ENCODE measurements around the gene FAM219A.
"Not testable (repeated sequence)": the region's sequence is repeated elsewhere in the genome, so short reads cannot be mapped to it uniquely, and the experiment has no call there.

The FAM219A gene

DNA sequence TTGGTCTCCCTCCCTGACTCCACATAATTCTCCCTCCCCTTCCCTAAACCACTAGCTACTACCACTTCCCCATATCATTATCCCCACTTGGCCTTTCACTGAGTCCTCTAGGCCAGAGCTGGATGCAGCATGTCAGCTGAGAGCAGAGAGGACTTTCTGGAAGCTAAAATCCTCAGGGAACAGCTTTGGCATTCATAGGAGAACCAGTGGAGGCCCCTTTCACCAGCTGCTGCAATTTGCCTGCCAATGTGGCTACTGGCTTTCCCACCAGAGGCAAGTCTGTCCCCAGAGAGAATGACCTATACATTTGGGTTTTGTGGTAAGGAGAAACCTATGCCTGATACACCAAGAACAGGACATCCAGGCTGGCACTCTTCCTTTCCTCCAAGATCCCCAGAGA, 14.4 kb downstream of the FAM219A start:
- DNase-seq (ENCODE audit: low read depth, low spot score), result no peak

DNA sequence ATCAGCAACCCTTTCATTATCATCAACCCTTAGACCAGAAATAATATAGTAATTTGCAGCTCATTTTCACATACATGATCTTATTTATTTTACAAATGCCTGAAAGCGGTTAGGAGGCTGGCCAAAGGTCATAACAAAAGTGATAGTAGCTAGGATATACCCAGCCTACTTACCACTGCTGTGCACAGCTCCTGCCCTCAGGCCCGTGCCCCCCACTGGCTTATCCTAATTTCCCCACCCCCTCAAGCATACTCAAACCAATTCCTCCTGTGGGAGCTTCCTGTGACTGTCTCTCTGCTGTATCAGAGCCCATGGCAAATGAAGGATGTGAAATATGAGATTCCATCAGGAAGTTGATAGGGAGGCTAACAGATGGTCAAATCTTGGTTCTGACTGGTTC, 14.8 kb downstream of the FAM219A start:
- DNase-seq (ENCODE audit: low read depth, low spot score), result no peak

DNA sequence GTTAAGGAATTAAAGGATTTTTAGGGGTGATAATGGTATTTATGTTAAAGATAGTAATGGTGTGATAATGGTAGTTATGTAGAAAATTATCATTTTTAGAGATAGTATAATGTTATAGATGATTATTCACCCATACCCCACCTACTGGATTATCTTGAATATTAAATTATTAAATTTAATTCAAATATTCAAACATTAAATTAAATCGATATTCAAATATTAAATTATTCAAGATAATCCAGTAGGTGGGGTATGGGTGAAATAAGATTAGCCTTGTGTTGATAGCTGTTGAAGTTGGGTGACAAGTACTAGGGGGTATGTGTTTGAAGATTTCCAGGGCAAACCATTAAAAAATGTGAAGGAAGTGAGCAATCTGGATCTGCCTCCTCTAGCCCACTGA, 15.6 kb downstream of the FAM219A start:
- no peak for DNase-seq (ENCODE audit: low read depth, low spot score)

DNA sequence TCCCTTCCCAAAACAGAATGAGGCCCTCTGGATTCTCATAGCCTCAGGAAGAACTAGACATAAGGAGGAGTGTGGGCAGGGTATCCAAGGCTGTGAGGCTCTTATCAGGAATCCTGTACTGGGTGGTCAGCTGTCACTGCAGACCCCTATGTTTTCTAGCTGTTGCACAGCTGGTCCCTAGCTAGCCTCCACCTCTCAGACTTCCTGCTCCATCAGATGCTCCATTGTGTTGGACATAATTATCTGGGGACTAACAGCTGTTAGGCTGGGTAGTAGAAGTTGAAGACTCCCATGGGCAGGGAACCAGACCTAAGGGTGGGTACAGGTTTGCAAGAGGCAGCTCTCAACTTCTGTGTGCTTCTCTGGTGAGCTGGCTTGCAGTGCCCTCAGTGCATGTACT, 18.4 kb downstream of the FAM219A start:
- no peak for DNase-seq (ENCODE audit: low read depth, low spot score)

DNA sequence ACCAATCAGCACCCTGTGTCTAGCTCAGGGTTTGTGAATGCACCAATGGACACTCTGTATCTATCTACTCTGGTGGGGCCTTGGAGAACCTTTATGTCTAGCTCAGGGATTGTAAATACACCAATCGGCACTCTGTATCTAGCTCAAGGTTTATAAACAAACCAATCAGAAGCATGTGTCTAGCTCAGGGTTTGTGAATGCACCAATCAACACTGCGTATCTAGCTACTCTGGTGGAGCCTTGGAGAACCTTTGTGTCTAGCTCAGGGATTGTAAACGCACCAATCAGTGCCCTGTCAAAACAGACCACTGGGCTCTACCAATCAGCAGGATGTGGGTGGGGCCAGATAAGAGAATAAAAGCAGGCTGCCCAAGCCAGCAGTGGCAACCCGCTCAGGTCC, 19.9 kb downstream of the FAM219A start:
- DNase-seq (ENCODE audit: low read depth, low spot score), result not testable (repeated sequence)

DNA sequence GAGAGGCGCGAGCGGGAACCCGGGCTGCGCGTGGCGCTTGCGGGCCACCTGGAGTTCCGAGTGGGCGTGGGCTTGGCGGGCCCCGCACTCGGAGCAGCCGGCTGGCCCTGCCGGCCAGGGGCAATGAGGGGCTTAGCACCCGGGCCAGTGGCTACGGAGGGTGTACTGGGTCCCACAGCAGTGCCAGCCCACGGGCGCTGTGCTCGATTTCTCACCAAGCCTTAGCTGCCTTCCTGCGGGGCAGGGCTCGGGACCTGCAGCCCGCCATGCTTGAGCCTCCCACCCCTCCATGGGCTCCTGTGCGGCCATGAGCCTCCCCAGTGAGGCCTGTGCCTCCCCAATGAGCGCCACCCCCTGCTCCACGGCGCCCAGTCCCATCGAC, 20.5 kb downstream of the FAM219A start:
- not testable (repeated sequence) for DNase-seq (ENCODE audit: low read depth, low spot score)

DNA sequence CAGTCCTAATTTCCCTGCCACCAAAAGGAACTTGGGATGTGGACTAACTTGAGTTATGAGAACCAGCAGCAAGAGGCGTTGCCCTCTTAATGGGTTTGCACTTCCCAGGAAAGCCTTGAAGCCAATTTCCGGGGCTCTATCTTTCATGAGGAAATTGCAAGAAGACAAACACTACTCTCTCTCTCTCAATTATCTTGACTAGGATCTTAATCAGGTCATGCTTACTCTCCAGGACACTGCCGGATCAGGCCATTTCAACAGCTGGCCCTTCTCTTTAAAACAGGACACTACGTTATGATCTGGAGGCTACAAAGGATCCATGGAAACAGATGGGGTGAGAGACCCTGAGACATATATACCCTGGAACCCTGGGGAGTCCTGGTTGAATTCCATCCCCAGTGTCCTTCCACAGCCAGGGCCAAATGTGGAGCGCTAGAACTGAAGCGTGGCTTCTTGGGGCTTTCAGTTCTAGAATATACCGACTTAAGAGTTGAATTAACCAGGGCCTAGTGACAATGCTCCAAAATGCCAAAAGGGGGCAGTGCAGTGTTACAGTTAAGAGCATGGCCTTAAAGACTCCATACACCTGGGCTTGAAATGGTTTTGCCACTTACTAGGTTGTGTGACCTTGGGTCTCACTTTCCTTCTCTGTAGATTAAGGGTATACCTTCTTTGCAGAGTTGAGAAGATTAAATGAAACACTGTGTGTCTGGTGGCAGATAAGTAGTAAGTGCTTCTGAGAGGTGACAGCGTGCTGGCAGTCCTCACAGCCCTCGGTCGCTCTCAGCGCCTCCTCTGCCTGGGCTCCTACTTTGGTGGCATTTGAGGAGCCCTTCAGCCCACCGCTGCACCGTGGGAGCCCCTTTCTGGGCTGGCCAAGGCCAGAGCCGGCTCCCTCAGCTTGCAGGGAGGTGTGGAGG, 21.1 kb downstream of the FAM219A start:
- no peak for DNase-seq (ENCODE audit: low read depth, low spot score)

DNA sequence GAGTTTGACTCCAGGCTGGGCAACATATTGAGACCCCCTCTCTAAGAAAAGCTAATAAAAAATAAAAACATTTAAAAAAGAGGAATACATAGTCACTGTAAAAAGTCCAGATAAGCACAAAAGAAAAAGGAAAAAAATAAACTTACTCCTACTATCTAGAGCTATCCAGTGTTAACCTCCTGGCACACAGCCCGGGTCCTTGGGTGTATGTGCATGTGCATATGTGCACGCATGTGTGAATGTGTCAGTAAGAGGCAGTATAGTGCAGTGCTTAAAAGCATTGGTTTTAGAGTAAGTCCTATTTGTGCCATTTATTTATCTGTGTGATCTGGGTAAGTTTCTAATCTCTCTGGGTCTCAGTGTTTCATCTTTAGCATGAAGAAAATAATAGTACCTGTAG, 26.7 kb downstream of the FAM219A start:
- no peak for DNase-seq (ENCODE audit: low read depth, low spot score)

DNA sequence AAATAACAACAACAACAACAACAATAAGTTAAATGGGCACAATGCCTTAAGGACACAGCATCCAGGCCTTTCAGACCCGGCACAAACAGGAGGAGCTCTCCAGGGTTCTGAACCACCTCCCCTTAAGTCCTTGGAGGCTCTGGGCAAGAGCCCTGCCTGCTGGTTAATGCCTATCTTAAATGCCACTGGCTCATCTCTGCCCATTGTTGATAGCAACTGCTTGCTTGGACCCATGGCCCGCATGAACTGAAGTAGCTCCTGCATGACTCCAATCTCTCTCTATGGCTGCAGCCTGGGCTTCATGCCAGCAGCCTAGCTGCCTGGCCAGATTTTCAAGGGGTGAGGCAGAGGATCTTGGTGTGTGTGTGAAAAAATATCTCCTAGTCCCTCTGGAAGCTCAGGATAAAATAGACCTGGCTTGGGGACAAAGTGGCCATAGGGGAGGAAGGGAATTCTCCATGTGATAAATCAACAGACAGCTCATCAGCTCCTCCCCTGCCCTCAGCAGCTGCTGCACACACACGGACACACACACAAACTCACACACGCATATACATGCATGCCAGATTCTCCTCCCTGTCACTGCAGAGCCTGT, 27.4 kb downstream of the FAM219A start:
- no peak for DNase-seq (ENCODE audit: low read depth, low spot score)

DNA sequence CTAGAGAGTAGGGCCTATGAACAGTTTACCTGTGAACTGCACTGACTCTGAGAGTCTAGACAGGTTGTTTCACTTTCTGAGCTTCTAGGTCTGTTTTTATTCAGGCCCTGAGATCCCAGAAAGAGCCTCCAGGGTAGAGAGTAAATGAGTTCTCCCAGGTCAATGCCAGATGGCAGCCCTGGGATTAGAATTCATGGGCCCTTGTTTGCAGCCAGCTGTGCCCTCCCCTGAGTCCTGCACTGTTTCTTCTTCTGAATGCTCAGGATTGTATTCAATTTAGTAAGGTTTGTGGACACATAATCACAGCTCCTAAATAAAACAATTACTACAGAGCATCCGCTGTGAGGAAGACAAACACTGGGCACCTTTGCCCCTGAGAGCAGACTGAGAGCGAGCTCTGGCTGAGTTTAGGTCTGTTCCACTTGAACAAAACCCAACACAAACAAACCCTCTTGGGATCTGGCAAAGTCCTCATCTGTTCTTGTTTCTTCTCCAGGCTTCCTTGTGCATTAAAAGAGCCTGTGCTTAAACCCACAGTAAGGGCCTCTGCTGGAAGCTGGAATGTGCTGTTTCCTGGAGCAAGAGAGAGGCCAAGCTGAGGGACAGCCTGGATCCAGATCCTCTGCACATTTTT, 29.9 kb downstream of the FAM219A start:
- no peak for DNase-seq (ENCODE audit: low read depth, low spot score)

DNA sequence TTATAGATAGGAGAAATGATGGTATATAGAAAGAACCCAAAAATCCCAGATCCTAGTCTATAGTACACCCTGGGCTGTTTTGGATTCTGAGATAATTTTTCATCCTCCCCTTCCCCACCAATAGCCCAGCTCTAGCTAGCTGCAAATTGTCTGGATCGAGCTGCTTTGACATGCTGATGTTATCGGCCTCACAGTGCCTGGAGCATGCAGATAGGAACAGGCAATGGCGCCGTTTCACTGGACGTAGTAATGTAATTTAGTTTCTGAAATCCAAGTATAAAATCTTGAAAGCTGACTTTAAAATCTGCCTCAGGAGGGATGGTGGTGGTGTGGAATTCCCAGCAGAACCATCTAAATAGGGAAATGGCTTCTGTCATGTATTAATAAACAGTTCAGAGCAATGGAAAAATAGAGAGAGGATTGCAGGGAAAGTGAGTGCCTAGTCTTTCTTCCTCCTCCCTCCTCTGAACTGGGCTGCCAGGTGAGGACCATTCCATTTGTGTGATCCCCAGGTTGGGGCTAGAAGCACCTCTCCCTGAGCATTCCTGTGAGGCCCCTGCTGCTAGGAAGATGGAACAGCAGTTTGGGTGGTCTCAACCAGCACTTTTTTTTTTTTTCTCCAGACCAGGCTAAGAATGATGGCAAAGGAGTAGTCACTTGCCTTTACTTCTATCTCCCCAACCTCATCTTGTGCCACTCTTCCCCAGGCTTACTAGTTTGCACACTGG, 31.9 kb downstream of the FAM219A start:
- DNase-seq (ENCODE audit: low read depth, low spot score), result no peak

DNA sequence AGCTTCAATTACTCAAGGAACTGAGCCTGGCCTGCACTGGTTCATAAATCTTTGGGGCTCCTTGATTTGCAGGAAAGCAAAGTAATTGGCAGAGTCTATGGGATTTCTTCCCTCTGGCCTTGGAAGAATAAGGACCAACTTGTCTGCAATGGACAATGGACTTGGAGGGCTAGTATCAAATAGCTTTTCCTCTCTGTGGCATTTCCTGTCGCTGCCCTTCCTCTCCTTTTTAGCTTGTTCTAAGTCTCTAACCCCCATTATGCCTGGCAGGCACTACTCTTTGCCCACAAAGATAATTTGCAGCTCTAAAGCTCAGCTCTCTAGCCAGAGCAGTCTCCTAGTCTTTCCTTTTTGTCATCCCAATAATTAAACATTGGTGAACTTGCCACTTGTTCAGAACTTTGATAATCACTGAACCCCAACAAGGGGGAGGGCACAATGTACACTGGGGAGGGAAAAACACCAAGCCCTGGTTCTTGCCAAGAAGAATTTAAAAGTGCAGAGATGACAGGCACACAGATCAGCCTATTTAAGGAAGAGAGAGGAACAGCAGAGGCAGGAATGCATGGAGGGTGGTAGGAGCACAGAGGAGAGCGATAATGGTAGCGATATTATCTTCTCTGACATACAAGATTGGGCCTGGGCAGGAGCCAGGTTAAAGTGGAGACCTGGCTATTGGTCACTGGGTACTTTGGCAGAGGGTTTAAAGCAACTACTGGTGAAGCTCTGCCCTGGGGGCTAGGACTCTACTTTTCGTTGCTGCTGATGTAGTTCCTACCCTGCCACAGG, 38.5 kb downstream of the FAM219A start:
- DNase-seq (ENCODE audit: low read depth, low spot score), result no peak

DNA sequence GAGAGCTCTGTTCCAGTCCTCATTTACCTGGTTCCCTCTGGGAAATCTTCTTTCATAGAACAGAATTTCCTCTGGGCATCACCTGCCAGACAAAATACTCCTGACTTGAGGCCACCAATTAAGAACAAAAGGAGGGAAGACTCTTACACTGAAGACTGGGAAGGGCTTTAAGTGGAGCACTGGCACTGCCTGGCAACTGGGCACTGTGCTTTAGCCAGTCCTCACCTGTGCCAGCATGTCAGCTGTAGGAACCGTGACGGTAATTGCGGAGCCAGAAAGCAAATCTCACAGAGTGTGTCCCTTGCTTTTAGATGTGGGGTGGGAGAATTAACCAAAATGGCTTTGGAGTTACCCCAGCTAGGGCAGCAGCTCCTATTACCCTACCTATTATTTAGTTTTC, 40.6 kb downstream of the FAM219A start:
- DNase-seq (ENCODE audit: low read depth, low spot score), result no peak

DNA sequence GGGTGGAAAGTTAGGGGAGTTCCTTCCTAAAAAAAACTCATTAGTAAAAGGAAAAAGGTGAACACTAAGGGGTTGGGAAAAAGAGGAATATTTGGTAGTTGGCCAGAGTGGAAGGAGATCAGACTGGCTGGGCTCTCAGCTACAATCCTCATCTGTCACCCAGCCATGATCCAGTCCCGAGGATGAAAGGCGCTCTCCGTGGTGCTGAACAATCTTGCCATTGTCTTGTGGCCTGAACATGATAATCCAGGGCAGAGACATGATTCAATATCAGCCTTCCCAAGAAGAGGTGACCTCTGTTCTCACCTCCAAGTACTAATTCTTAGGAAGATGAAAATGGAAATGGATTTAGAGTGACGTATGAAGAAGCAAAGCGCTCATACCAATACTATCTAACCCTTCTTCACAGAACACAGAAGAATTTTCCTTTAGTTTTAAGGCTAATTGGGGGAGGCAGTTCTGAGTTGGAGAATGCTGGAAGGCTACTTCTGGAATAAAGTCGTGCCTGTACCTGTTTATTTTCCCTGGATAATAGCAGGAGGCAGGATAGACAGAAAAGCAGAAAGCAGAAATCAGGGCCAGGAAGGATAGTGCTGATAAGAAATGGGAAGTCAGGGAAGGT, 45.0 kb downstream of the FAM219A start:
- DNase-seq (ENCODE audit: low read depth, low spot score), result no peak

DNA sequence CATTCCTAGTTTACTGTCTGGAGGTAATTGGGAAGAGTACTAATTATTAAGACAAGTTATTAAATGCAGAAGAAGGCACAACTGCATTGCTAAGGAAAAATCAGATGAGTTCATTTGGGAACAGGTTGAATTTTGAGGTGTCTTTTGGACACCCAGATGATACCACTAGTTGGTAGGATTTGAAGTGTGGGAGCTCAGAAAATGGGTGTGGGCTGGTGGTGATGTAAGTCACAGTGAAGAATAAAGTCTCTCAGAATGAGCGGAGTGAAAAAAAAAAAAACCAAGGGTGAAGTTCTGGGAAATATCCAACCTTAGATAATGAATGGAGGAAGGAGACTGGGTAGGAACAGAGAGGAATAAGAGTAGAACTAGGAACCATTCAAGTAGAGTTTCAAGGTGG, 46.0 kb downstream of the FAM219A start:
- no peak for DNase-seq (ENCODE audit: low read depth, low spot score)

DNA sequence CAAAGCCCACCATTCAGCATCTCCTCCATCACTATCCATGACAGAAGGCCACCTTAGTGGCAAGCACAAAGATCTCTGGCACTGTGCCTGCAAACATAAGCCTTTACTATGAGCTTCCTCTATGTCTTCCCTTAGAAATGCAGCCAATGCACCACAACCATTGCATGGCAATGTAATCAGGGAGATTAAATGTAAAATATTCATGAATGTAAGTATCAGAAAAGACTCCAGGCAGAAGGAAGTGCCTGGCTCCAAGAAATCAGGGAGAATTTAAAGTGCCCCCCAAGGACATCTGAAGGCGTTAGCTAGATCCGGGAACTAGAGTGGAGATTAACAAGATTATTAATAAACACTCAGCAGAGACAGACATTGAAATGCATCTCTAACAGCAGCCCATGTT, 49.2 kb downstream of the FAM219A start:
- no peak for DNase-seq (ENCODE audit: low read depth, low spot score)

DNA sequence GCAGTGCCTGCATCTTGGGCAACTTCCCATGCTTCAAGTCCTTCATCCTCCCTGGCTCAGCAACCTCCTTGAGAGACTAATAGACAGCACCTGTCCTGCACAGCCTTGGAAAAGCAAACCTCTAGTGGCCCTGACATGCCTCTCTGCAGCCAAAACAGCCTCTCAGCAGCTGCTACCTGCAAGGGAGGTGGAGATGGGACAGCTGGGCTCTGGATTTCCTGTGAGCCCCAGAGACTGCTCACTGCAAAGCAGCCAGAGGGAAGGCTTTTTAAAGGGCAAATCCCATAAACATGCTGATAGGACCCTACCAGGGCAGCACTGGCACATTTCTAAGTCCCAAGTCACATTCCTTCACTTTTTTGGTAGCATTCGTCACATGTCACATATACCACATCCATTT, 50.2 kb downstream of the FAM219A start:
- no peak for DNase-seq (ENCODE audit: low read depth, low spot score)

DNA sequence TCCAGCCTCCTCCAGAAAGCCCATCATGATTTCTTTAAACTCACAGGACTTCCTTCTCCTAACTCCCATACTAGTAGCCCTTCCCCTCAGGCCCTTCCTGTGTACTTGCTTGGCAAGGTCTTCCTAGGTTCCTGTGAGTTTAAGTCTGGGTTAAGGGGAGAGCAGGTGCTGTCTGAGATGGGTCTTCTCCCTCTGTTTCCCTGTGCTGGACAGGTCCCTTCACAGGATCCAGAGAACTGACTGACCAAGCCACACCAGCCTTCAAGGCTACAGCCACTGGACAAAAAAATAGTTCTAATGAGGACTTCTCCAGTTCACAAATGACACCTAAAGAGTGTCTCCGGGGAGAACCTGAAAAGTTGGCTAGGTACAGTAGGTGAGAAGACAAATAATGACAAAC, 52.2 kb downstream of the FAM219A start:
- no peak for DNase-seq (ENCODE audit: low read depth, low spot score)

DNA sequence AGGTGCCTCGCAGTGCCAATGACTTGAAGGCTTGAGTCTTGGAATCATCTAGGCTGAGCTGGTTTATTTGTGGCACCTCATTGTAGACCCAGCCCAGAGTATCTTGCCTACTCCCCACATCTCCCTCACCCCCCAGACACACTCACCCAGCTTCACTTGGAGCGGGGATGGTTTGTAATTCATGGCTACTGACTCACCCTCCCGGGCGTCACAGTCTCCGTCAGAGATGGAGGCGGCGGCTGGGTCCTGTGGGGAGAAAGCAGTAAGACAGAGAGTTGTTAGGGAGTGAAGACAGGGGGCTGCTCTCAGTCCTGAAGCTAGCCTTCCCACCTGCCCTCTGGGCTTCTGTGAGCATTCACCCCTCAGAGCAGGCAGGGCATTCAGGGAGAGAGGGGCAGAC, 52.7 kb downstream of the FAM219A start:
- no peak for DNase-seq (ENCODE audit: low read depth, low spot score)

DNA sequence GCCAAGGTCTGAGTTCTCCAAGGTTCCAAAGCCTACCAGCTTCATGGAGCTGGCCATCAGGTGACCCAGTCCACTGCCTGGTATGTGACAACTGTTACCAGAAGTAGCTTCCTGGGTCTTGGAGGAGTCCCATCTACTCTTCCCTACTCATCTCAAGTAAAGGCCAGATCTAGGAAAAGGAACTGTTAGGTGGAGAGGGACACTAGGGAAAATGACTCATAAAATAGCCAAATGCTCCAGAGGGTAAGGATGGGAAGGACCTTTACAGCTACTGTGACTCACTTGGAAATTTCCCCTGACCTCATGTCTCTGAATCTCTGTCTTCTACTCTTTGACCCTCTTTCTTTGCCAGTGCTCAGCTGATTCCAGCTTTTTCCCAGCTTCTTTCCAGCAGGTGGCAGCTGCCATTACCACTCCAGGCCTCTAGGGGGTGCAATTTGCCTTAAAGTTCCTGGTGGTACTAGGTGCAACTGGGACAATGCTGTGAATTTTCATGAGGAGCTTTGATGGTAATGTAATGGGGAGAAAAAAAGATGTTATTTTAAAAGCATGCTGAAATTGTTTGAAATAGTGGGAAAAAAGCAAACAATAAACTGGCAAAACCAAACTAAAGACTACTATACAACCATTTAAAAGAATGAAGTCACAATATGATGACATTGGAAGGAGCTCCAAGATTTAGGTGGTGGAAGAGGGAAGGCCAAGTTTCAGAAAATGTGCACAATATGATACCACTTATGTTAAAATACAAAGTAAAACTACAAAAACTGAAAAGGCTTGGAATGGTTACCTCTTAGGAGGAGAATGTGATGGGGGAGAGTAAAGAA, 54.6 kb downstream of the FAM219A start:
- DNase-seq (ENCODE audit: low read depth, low spot score), result peak; percentile 15

All from activated naive CD8-positive, alpha-beta T cell treated with anti-CD3 and anti-CD28 coated beads, Interleukin-2, amount 50 U/mL, for 16 hours (primary cell).